ENCODE data around the gene FAF2. TPM values are rescaled to one million over a fixed set of nuclear protein-coding genes. Genes with fewer than 3 reads are reported as not detected.
A peak's percentile ranks its signal among the peaks of the same experiment; 100 is the strongest.

The FAF2 gene
- total RNA-seq, 1 experiment from 2014 or later = 29.4 TPM

DNA sequence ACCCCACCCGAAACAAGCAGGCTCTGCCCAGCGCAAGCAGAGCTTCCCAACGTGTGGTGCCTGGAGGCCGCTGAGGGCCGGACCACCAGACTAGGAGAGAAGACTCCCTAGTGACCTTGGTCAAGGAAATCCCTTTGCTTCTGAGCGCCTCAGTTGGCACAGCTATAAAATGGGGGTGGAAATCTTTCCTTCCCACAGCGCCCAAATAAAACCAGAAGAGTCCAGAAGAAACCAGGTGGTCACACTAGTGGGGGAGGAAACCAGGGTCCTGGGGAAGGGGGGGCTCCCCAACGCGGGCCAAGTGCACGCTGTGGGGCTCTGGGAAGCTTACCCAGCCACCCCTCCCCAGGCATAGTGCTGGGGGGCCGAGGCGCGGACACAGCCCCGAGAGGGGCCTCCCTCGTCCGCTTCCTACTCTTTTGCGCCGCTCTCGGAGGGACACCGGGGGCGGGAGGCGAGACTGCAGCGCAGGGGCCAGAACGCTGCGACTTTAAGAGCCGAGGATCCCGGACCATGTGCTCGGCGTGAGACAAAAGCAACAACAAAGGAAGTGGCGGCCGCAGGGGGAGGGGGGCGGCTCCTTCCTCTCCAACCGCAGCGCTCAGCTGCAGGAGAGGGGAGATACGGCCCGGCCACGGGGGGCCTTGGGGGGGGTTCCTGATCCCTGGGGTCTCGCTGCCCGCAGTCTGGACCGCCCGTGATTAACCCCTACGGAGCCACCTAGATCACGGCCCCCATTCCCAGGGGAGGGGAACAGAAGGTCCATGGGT is 88.1 kb downstream of the FAF2 start:
- in situ Hi-C loops (cut with HindIII; ENCODE audit: low sequenced_read_pairs) = no loop called here
- DNase-seq (ENCODE audit: low spot score) = peak; percentile 78

DNA sequence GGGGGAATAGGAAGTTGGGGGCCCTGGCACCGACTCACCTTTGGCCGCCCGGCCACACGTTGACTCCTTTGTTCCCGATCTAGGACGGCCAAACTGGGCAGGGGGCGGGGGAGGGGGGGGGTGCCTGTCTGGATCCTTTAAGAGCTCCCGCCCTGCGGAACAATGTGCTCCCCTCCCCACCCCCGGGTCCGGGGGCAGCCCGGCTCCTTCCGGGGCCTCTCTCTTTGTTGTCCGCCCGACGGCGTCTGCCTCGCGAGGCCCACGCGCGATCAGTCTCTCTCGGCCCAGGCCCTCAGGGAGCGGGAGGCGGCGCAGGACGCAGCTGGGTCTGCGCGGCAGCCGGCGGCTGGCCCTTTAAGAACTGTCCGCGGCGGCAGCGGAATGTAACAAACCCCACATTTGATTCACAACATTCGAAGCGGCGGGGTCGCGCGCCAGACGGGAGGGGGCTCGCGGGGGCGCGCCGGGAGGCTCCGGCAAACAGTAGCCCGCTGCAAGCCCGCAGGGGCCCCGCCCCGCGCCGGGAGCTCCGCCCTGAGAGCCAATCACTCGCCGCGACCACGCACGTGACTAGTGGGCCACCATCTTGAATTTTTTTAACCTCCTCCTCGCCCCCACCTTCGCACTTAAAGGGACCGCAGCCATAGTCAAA is 88.8 kb downstream of the FAF2 start, which contains the start of gene RNF44:
RNF44 (minus strand) TSS at position 501 of the 652 bp plus-strand sequence. CDS start 4,930 bp downstream, outside the sequence.
- in situ Hi-C loops (cut with HindIII; ENCODE audit: low sequenced_read_pairs) = no loop called here
- peak; percentile 98 for DNase-seq (ENCODE audit: low spot score)

DNA sequence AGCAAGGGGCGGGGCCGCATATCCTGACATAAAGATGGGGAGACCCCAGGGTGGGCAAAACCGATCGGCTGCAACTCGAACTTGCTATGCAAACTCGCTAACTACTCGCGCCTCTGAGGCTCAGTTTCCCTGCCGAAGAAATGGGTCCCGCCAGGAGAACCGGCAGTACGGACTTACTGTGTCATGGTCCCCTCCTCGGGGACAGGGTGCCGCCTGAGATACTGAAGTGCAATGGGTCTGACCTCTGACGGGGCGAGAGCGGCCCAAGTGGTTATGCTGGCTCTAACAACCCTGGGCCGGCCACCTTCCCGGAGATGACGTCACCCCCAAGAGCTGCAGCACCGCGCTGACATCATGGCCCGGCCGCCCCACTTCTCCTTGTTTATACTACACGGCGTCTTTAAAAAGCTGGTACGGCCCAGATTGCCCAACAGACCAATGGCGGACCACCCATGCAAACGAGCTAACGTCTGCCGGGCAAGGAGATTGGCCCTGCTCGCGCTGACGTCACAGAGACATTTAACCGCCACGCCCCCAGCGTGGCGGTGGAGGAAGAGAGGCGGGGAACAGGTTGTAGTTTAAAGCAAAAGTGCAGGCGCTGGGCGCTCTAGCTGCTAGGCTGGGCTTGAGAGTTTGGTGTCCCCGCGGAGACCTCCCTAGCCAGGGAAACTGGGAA is 89.5 kb downstream of the FAF2 start:
- peak; percentile 100 for DNase-seq (ENCODE audit: low spot score)
- in situ Hi-C loops (cut with HindIII; ENCODE audit: low sequenced_read_pairs) = no loop called here

GRCh38 chr5:176538230-176538988 is 90.2 kb downstream of the FAF2 start:
- in situ Hi-C loops (cut with HindIII; ENCODE audit: low sequenced_read_pairs) = no loop called here
- no peak for DNase-seq (ENCODE audit: low spot score)

- DNase-seq (ENCODE audit: low spot score) = peak; percentile 18
- in situ Hi-C loops (cut with HindIII; ENCODE audit: low sequenced_read_pairs) = no loop called here
Measured at GRCh38 chr5:176538989-176539384, 90.8 kb downstream of the FAF2 start.

GRCh38 chr5:176540476-176540899 is 92.3 kb downstream of the FAF2 start:
- in situ Hi-C loops (cut with HindIII; ENCODE audit: low sequenced_read_pairs) = no loop called here
- DNase-seq (ENCODE audit: low spot score) = no peak

DNA sequence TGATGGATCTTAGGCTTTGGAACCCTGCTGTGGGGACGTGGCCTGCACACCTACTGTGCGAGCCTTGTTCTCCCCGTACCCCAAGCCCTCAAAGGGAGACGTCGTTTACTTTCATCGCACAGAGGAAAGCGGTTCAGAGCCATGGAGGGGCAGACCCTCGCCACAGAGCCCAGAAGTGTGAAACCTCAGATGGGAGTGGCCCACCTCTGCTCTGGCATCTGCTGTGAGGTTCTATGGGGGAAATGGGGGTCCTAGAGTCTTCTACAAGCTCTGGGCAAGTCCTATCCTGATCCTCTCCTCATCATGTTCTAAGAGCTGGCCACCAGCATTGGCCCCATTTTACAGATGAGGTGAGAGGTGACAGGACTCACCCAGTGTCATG is 92.8 kb downstream of the FAF2 start:
- in situ Hi-C loops (cut with HindIII; ENCODE audit: low sequenced_read_pairs) = no loop called here
- no peak for DNase-seq (ENCODE audit: low spot score)

GRCh38 chr5:176541338-176542134 is 93.4 kb downstream of the FAF2 start:
- in situ Hi-C loops (cut with HindIII; ENCODE audit: low sequenced_read_pairs) = no loop called here
- peak; percentile 33 for DNase-seq (ENCODE audit: low spot score)

DNA sequence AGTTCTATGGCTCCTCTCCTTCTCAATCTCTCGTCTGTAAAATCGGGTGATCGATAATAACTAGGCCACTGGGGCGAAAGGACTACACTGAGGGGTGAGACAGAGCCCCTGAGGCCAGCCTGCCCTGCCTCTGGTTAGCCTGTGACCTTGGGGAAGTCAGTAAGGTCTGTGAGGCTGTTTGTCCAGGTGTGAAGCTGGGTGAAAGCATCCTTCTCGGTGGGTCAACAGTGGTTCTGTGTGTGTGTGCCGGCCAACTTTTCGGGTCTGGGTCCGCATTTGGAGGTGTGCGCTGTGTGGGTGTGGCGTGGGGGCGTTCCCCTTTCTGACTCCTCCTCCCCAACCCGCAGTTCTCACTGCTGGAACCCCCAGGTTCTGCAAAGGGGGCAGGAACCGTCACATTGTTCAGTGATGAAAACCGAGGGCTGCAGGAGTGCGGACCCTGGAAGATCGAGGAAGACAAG is 94.0 kb downstream of the FAF2 start:
- in situ Hi-C loops (cut with HindIII; ENCODE audit: low sequenced_read_pairs) = no loop called here
- DNase-seq (ENCODE audit: low spot score) = no peak

DNA sequence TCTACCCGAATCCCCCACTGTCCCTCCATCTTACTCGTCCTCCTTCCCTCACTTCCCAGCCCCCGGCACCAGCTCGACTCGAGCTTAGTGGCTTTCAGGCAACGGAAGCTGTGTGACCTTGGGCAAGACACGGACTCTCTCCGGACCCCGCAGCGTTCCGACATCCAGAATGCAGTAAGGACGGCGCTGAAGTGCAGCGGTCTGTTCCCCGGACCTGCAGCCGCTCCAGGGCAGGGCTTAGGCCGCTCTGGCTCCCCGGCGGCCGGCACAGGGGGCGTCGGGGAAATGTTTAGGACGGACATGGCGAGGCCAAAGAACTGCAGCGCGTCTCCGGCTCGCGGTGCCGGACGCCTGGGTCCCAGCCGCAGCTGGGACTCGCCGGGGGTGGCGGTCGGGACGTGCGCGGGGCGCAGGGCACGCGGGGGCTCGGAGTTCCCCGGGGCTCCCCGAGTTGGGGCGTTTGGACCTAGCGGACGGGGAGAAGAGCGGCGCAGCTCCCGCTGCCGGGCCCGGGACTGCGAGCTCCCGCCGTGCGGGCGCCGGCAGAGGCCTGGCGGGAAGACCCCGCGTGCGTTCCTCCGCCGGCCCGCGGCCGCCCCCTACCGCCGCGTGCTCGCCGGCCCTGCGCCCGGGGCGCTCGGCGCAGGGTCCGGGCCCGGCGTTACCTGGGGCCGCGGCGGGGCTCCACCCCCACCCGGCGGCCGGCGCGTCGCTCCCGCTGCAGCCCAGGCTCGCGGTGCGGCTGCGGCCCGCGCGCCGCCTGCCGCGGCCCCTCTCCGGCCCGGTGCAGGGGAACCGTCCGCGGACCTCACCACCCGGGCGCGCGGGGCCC is 94.6 kb downstream of the FAF2 start:
- in situ Hi-C loops (cut with HindIII; ENCODE audit: low sequenced_read_pairs) = no loop called here
- peak; percentile 31 for DNase-seq (ENCODE audit: low spot score)

DNA sequence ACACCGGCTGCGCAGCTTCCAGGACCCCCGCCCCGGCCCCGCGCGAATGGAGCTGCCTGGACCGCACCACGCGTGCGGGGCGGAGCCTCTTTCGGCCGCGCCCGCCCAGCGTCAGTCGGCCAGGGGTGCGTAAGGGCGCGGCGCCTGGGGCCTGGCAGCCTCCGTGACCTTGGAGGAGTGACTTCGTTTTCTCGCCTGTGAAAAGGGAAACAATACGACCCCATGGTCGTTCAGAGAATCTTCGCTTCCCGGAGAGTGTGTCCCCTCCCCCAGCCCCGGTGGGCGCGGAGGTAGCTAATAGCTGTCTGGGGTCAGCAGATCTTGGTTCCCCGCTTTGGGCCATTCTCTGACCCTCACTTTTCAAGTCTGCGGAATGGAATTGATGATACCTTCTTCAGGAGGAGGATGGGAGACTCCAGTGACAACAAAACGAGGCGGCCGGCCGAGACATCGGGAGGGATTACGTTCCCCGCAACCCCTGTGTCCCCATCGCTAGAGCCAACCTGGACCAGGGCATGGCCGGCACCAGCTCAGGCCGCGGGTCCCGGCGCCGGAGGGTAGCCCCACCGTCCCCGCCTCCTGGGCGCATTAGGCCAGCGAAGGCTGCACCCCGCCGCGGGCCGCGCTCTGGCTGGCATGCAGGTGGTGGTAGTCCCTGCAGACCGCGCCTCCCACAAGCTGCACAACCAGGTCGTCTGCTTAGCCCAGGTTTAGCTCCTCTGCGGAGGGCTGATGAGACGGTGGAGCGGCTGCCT is 95.4 kb downstream of the FAF2 start:
- peak; percentile 82 for DNase-seq (ENCODE audit: low spot score)
- in situ Hi-C loops (cut with HindIII; ENCODE audit: low sequenced_read_pairs) = no loop called here

DNA sequence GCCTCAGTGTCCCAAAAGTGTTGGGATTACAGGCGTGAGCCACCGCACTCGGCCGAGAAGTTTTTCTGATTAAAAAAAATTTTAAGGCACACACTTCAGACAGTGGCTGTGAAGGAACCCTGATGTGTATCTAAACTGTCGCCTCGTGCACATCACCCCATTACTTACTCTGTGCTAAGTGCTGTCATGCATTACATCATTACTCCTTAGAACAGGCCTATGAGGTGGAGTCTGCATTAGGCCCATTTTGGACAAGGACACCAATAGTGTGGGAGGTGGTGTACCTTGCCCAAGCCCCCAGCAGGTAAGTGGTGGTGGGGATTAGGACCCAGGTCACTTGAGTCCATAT is 97.2 kb downstream of the FAF2 start:
- in situ Hi-C loops (cut with HindIII; ENCODE audit: low sequenced_read_pairs) = no loop called here
- no peak for DNase-seq (ENCODE audit: low spot score)

DNA sequence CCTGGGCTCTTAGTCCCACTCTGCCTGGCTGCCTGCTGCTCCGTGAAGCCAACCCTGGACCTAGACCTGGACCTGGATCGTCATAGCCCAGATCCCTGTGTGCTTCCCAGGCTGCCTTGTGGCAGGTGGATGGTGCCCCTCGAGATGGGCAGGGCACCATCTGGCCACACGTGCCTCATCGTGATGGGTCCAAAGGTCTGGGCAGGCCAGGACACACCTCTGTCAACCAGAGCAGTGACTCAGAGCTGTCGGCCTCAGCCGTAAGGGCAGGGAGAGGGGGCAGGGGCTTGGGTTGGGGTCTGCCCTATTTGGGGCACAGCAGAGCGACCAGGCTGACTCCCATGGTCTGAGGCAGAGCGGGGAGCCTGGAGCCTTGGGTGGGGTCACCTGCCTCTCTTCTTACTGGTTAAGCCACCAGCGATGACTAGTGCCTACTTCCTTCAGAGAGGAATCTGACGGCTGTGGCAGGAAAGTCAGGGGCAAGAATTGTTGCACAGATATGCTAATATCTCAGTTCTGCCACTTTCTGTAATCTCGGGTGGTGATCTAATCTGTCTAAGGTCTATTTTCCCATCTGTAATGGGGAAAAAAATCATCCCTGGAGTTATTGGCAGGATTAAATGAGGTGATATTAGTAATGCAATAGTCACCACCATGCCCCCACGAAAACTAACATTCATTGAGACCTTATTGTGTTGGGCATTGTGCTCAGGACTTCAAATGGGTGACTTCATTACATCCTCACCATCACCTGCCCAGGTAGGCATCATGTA is 97.7 kb downstream of the FAF2 start:
- in situ Hi-C loops (cut with HindIII; ENCODE audit: low sequenced_read_pairs) = no loop called here

GRCh38 chr5:176547802-176548201 is 99.6 kb downstream of the FAF2 start:
- DNase-seq (ENCODE audit: low spot score) = no peak
- in situ Hi-C loops (cut with HindIII; ENCODE audit: low sequenced_read_pairs) = no loop called here

More for the DNA sequence above, 97.7 kb downstream of the FAF2 start:
- DNase-seq (ENCODE audit: low spot score) = no peak

DNA sequence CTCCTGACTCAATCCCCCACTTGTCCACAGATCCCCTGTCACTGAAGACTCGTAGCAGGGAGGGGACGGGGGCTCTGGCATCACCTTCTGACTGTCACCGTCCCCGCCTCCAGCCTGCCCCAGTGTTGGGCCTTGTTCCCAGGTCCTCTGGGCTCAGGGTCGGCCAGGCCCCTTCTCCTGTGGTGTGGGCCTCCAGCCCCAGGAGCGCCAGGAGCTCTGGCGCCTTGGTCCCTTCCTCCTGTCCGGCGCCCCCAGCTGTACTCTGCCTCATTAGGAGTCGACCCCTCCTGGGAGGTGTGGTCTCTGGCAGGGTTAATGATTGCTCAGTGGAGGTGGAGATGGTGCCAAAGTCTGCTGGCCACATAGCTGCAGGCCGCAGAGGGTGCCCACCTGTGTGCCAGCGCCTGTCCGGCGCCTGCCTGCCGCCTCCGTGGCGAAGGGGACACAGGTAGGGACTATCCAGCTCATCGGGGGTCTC is 100.8 kb downstream of the FAF2 start, which contains the start of gene CDHR2:
CDHR2 (plus strand) TSS at position 376 of the 478 bp plus-strand sequence. CDS start 16,011 bp downstream, outside the sequence.
- no peak for DNase-seq (ENCODE audit: low spot score)
- in situ Hi-C loops (cut with HindIII; ENCODE audit: low sequenced_read_pairs) = no loop called here

DNA sequence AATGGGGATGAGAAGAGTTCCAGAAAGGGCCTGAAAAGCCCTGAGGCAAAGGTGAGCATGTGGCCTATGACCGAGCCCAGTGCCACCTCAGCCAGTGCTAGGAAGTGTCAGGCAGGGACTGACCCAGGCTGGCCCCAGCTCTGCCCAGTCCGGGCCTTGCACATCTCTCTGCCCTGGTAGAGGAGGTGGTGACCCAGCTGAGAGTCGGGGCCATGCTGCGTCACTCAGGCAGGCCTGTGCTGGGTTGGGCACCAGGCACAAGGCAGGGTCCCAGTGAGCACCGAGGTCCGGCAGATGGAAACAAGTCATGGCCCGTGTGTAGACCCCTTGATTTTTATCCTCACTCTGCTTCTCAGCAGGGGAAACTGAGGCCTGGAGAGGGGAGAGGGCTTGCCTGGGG is 101.7 kb downstream of the FAF2 start:
- in situ Hi-C loops (cut with HindIII; ENCODE audit: low sequenced_read_pairs) = no loop called here
- DNase-seq (ENCODE audit: low spot score) = no peak
